WTC11 (cell line): Measurements from ENCODE around the gene LIF.

Experiments used
- E2F5 ChIP-seq: sonication (generic); formaldehyde crosslinking; IDR thresholded peaks from 2 replicates; pipeline ENCODE4 v1.8.1; 2022; ENCODE audit warnings: mild to moderate bottlenecking, moderate library complexity, missing genetic modification reagents
- ZNF423 ChIP-seq: fragments of 250-450 bp; sonication (Bioruptor Pico); IDR thresholded peaks from 2 replicates; pipeline ENCODE4 v2.1.2; 2022; ENCODE audit warnings: mild to moderate bottlenecking, moderate library complexity
- TF ChIP-seq, protein P1 (sequence below): fragments of 200-600 bp; IDR thresholded peaks from 2 replicates; pipeline ENCODE4 v1.8.0; 2022; ENCODE audit warnings: antibody characterized with exemption

DNA sequence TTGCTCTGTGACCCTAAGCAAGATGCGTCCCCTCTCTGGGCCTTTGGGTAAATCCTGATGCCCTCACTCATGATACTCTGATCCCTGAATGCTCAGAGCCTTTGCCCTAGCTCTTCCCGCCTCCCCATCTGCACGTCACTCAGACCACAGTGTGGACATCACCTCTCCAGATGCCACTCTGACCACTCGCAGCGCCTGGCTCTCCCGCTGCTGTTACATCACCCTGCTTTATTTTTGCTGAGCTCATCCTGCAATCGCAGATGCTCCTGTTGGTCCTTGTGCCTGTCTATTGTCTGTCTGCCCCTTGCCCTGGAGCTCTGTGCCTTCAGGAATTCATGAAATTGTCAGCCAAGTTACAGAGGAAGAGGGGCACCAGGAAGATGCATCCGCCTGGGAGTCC is 14.6 kb upstream of the LIF start:
- TF ChIP-seq, protein P1, sequence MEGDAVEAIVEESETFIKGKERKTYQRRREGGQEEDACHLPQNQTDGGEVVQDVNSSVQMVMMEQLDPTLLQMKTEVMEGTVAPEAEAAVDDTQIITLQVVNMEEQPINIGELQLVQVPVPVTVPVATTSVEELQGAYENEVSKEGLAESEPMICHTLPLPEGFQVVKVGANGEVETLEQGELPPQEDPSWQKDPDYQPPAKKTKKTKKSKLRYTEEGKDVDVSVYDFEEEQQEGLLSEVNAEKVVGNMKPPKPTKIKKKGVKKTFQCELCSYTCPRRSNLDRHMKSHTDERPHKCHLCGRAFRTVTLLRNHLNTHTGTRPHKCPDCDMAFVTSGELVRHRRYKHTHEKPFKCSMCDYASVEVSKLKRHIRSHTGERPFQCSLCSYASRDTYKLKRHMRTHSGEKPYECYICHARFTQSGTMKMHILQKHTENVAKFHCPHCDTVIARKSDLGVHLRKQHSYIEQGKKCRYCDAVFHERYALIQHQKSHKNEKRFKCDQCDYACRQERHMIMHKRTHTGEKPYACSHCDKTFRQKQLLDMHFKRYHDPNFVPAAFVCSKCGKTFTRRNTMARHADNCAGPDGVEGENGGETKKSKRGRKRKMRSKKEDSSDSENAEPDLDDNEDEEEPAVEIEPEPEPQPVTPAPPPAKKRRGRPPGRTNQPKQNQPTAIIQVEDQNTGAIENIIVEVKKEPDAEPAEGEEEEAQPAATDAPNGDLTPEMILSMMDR = no peak
- TF ChIP-seq E2F5 (CRISPR knock-in tag) = no peak
- no peak for TF ChIP-seq ZNF423 (CRISPR knock-in tag)
